Measurements from ENCODE around the gene ODF2.

The ODF2 gene

GRCh38 chr9:128548876-128549275, 93.1 kb downstream of the ODF2 start:
- no peak for TF ChIP-seq CTCF (conservative IDR thresholded peaks at IDR 0.05; ENCODE audit: control insufficient read depth, insufficient read depth, low read depth, low read length)
- no peak overlapping the region for H3K4me3 ChIP-seq (ENCODE audit: control insufficient read depth, low read depth, low read length)
- DNase-seq (ENCODE audit: low read depth), result no peak

- no peak for DNase-seq (ENCODE audit: low read depth)
- no peak for TF ChIP-seq CTCF (conservative IDR thresholded peaks at IDR 0.05; ENCODE audit: control insufficient read depth, insufficient read depth, low read depth, low read length)
These were observed 94.4 kb downstream of the ODF2 start for GRCh38 chr9:128550226-128550625.

More at GRCh38 chr9:128550226-128550625, 94.4 kb downstream of the ODF2 start:
- no peak overlapping the region for H3K4me3 ChIP-seq (ENCODE audit: control insufficient read depth, low read depth, low read length)
